SIG-M5 treated with dmso at 0.1 percent for 504 hours (cell line): ENCODE results near the gene TRUB1.

Experiments used
- DNase-seq: peaks from one replicate; lab custom pipeline; 2025; ENCODE audit not compliant: unreplicated experiment; lab: John Stamatoyannopoulos, UW

TRUB1 gene

GRCh38 chr10:115026746-115027140 lies 88.7 kb downstream of the TRUB1 start:
- no peak for DNase-seq
